A549 (cell line): ENCODE data around the gene HIPK3.

ENCODE experiments used
- CHD4 ChIP-seq: fragments of 200-600 bp; sonication (generic); IDR thresholded peaks from 2 replicates; pipeline ENCODE4 v1.6.1; 2016; ENCODE audit warnings: antibody characterized with exemption, mild to moderate bottlenecking, borderline replicate concordance
- FOXS1 ChIP-seq: fragments of 250-450 bp; sonication (Bioruptor Pico); IDR thresholded peaks from 2 replicates; pipeline ENCODE4 v1.5.0; 2020; ENCODE audit warnings: mild to moderate bottlenecking, moderate library complexity
- HDAC2 ChIP-seq: fragments of 200-600 bp; sonication (generic); IDR thresholded peaks from 2 replicates; pipeline ENCODE4 v1.6.1; 2016
- KDM5A ChIP-seq: fragments of 200-600 bp; sonication (generic); IDR thresholded peaks from 2 replicates; pipeline ENCODE4 v1.6.1; 2016; ENCODE audit warnings: antibody characterized with exemption, mild to moderate bottlenecking
- MAX ChIP-seq: IDR thresholded peaks from 2 replicates; pipeline ENCODE4 v1.6.1; 2012
- PBX3 ChIP-seq: IDR thresholded peaks from 2 replicates; pipeline ENCODE4 v1.6.1; 2012
- POLR2A ChIP-seq: IDR thresholded peaks from 2 replicates; pipeline ENCODE4 v1.6.1; 2012; ENCODE audit warnings: mild to moderate bottlenecking, low read length
- POLR2AphosphoS2 ChIP-seq: conservative IDR thresholded peaks from 2 replicates; pipeline ENCODE4 v1.6.1; 2012; ENCODE audit warnings: low read length, improper control_type of control experiment, inconsistent platforms
- RAD21 ChIP-seq, 2 experiments: fragments of >200 bp in 1 of 2; sonication (Bioruptor Twin) in 1 of 2; formaldehyde crosslinking in 1 of 2; IDR thresholded peaks in 1 of 2; conservative IDR thresholded peaks in 1 of 2; 2 replicates in 1 of 2; 3 replicates in 1 of 2; pipeline ENCODE4 v1.6.1; 2012 to 2018; ENCODE audit warnings: inconsistent platforms in 1 of 2
- SREBF2 ChIP-seq: fragments of 450-650 bp; IDR thresholded peaks from 2 replicates; pipeline ENCODE4 v1.6.1; 2014; ENCODE audit warnings: mild to moderate bottlenecking, moderate library complexity
- TP53 ChIP-seq: fragments of 250-450 bp; sonication (Bioruptor Pico); IDR thresholded peaks from 2 replicates; pipeline ENCODE4 v1.5.0; 2021; ENCODE audit warnings: mild to moderate bottlenecking, moderate library complexity
- USF2 ChIP-seq: fragments of 450-650 bp; IDR thresholded peaks from 2 replicates; pipeline ENCODE4 v1.6.1; 2014; ENCODE audit warnings: antibody characterized with exemption
- TF ChIP-seq, protein P1 (sequence below): fragments of >200 bp; sonication (Bioruptor Twin); formaldehyde crosslinking; IDR thresholded peaks from 3 replicates; pipeline ENCODE4 v1.5.1; 2016

GRCh38 chr11:33394431-33395109 lies 137.4 kb downstream of the HIPK3 start:
- TF ChIP-seq, protein P1, sequence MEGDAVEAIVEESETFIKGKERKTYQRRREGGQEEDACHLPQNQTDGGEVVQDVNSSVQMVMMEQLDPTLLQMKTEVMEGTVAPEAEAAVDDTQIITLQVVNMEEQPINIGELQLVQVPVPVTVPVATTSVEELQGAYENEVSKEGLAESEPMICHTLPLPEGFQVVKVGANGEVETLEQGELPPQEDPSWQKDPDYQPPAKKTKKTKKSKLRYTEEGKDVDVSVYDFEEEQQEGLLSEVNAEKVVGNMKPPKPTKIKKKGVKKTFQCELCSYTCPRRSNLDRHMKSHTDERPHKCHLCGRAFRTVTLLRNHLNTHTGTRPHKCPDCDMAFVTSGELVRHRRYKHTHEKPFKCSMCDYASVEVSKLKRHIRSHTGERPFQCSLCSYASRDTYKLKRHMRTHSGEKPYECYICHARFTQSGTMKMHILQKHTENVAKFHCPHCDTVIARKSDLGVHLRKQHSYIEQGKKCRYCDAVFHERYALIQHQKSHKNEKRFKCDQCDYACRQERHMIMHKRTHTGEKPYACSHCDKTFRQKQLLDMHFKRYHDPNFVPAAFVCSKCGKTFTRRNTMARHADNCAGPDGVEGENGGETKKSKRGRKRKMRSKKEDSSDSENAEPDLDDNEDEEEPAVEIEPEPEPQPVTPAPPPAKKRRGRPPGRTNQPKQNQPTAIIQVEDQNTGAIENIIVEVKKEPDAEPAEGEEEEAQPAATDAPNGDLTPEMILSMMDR, result no peak
- TF ChIP-seq KDM5A (no peak), POLR2A (no peak), USF2 (no peak), POLR2AphosphoS2 (no peak), CHD4 (no peak), RAD21 (conservative IDR thresholded peaks at IDR 0.05 in 1 of 2, IDR thresholded peaks at IDR 0.05 in 1 of 2) (no peak), MAX (no peak), PBX3 (no peak), HDAC2 (no peak), TP53 (CRISPR knock-in tag) (no peak), SREBF2 (no peak), FOXS1 (no peak)
